Stimulated activated CD8-positive, alpha-beta memory T cell treated with anti-CD3 and anti-CD28 coated beads, Interleukin-2, amount 100 ng/mL, for 48 hours (primary cell): Measurements from ENCODE around the gene CD99L2.

Source experiments
- DNase-seq, 2 donors: peaks; one replicate each; pipeline ENCODE4 v3.0.0-alpha.2; 2020; ENCODE audit warnings: low read depth in 2 of 2

Gene CD99L2

GRCh38 chrX:150898343-150899190 lies at the start of gene CD99L2:
Gene CD99L2 (minus strand): TSS chrX:150898668. CDS start chrX:150898588, 80 bp downstream.
- peak; percentile 80 to 85 for DNase-seq

GRCh38 chrX:150944233-150944632 lies 45.8 kb upstream of the CD99L2 start:
- DNase-seq, result no peak

GRCh38 chrX:150942942-150943594 lies 44.6 kb upstream of the CD99L2 start:
- DNase-seq, result no peak

GRCh38 chrX:150941580-150941979 lies 43.1 kb upstream of the CD99L2 start:
- DNase-seq, result no peak

- DNase-seq, result no peak
Observed at GRCh38 chrX:150940844-150941495, 42.5 kb upstream of the CD99L2 start.

GRCh38 chrX:150936556-150936955 lies 38.1 kb upstream of the CD99L2 start:
- no peak for DNase-seq

- no peak for DNase-seq
Observed at GRCh38 chrX:150935467-150935866, 37.0 kb upstream of the CD99L2 start.

- no peak for DNase-seq
Observed at GRCh38 chrX:150934453-150934852, 36.0 kb upstream of the CD99L2 start.

- no peak for DNase-seq
Observed at GRCh38 chrX:150933945-150934350, 35.5 kb upstream of the CD99L2 start.

- no peak for DNase-seq
Observed at GRCh38 chrX:150929058-150929457, 30.6 kb upstream of the CD99L2 start.

GRCh38 chrX:150926791-150927190 lies 28.3 kb upstream of the CD99L2 start:
- DNase-seq, result no peak

GRCh38 chrX:150926304-150926703 lies 27.8 kb upstream of the CD99L2 start:
- no peak for DNase-seq

- no peak for DNase-seq
Observed at GRCh38 chrX:150919401-150919800, 20.9 kb upstream of the CD99L2 start.

- no peak for DNase-seq
Observed at GRCh38 chrX:150913511-150913910, 15.0 kb upstream of the CD99L2 start.

- no peak for DNase-seq
Observed at GRCh38 chrX:150907474-150907873, 9.0 kb upstream of the CD99L2 start.

GRCh38 chrX:150906694-150907093 lies 8.2 kb upstream of the CD99L2 start:
- DNase-seq, result no peak

GRCh38 chrX:150905293-150905692 lies 6.8 kb upstream of the CD99L2 start:
- DNase-seq, result no peak

- DNase-seq, result no peak
Observed at GRCh38 chrX:150903110-150903508, 4.6 kb upstream of the CD99L2 start.

- no peak for DNase-seq
Observed at GRCh38 chrX:150902434-150903109, 4.1 kb upstream of the CD99L2 start.

GRCh38 chrX:150899191-150899757 lies 806 bp upstream of the CD99L2 start:
- DNase-seq, result peak in 1 of 2 donors; percentile 3

- peak in 1 of 2 donors; percentile 26 for DNase-seq
Observed at GRCh38 chrX:150897421-150898320, 797 bp downstream of the CD99L2 start.
